K562 (cell line): ENCODE data around the gene AGPAT3. TPM values are rescaled to one million over a fixed set of nuclear protein-coding genes. Genes with fewer than 3 reads are reported as not detected.

Experiments used
- AFF4 ChIP-seq: sonication (generic); formaldehyde crosslinking; IDR thresholded peaks from 2 replicates; pipeline ENCODE4 v1.8.0; 2023; ENCODE audit warnings: mild to moderate bottlenecking, missing genetic modification reagents
- ARID1B ChIP-seq: fragments of 450-650 bp; IDR thresholded peaks from 2 replicates; pipeline ENCODE4 v1.6.1; 2016; ENCODE audit warnings: antibody characterized with exemption, mild to moderate bottlenecking, inconsistent platforms
- ARID2 ChIP-seq: fragments of 450-650 bp; IDR thresholded peaks from 2 replicates; pipeline ENCODE4 v1.6.1; 2017; ENCODE audit warnings: antibody characterized with exemption, mild to moderate bottlenecking
- CBX3 ChIP-seq, 2 experiments: IDR thresholded peaks; 1 replicate in 1 of 2; 2 replicates in 1 of 2; pipeline ENCODE4 v1.6.1; 2012; ENCODE audit warnings: inconsistent platforms in 2 of 2, low read length in 2 of 2, borderline replicate concordance in 1 of 2, control low read depth in 1 of 2
- CXXC5 ChIP-seq: fragments of 250-450 bp; sonication (Bioruptor Pico); IDR thresholded peaks from 2 replicates; pipeline ENCODE4 v1.8.0; 2022; ENCODE audit warnings: inconsistent platforms, mild to moderate bottlenecking, moderate library complexity
- E2F4 ChIP-seq: sonication (generic); formaldehyde crosslinking; IDR thresholded peaks from 2 replicates; pipeline ENCODE4 v1.8.0; 2022; ENCODE audit warnings: mild to moderate bottlenecking, low read depth, missing genetic modification reagents
- GTF2A2 ChIP-seq: IDR thresholded peaks from 2 replicates; pipeline ENCODE4 v1.6.1; 2016; ENCODE audit warnings: mild to moderate bottlenecking, missing genetic modification characterization, missing compliant biosample characterization
- ILF3 ChIP-seq: fragments of 450-650 bp; IDR thresholded peaks from 2 replicates; pipeline ENCODE4 v1.6.1; 2018; ENCODE audit warnings: antibody characterized with exemption, mild to moderate bottlenecking, moderate library complexity, borderline replicate concordance
- MCM5 ChIP-seq: fragments of 450-650 bp; IDR thresholded peaks from 2 replicates; pipeline ENCODE4 v1.6.1; 2016; ENCODE audit warnings: low read depth
- MYBL2 ChIP-seq, 2 experiments: fragments of 450-650 bp in 1 of 2; sonication (generic) in 1 of 2; formaldehyde crosslinking in 1 of 2; IDR thresholded peaks; 2 replicates each; pipeline versions ENCODE4 v1.6.1 to v1.8.1; 2017 to 2022; ENCODE audit warnings: borderline replicate concordance in 1 of 2, inconsistent platforms in 1 of 2, low read depth in 1 of 2, mild to moderate bottlenecking in 1 of 2, missing genetic modification reagents in 1 of 2, moderate library complexity in 1 of 2
- OTX1 ChIP-seq: fragments of 450-650 bp; formaldehyde crosslinking; IDR thresholded peaks from 2 replicates; pipeline ENCODE4 v1.4.0; 2022; ENCODE audit warnings: mild to moderate bottlenecking
- PRMT5 ChIP-seq: sonication (generic); formaldehyde crosslinking; IDR thresholded peaks from 2 replicates; pipeline ENCODE4 v1.5.0; 2020; ENCODE audit warnings: missing genetic modification reagents
- RERE ChIP-seq: sonication (generic); formaldehyde crosslinking; IDR thresholded peaks from 2 replicates; pipeline ENCODE4 v1.8.0; 2023; ENCODE audit warnings: missing genetic modification reagents, mild to moderate bottlenecking, borderline replicate concordance
- STAT5B ChIP-seq: fragments of 250-450 bp; sonication (Bioruptor Pico); IDR thresholded peaks from 2 replicates; pipeline ENCODE4 v1.8.0; 2021; ENCODE audit warnings: mild to moderate bottlenecking, inconsistent platforms
- U2AF2 ChIP-seq: fragments of 200-400 bp; formaldehyde crosslinking; optimal IDR thresholded peaks from 2 replicates; pipeline ENCODE3; 2017; ENCODE audit warnings: low read depth, mild to moderate bottlenecking, low read length
- ZNF197 ChIP-seq: fragments of 200-800 bp; sonication (Bioruptor generic); IDR thresholded peaks from 2 replicates; pipeline ENCODE4 v1.6.1; 2016; ENCODE audit warnings: low read depth, missing genetic modification characterization, missing compliant biosample characterization
- ZNF224 ChIP-seq: sonication (generic); formaldehyde crosslinking; IDR thresholded peaks from 2 replicates; pipeline ENCODE4 v1.8.0; 2022; ENCODE audit warnings: mild to moderate bottlenecking, missing genetic modification reagents
- polyA plus RNA-seq, 8 experiments: library from polyadenylated mRNA; depleted of rRNA in 4 of 8; stranded (reverse) in 5 of 8; unstranded in 3 of 8; fragments of >200 nt; fragmentation: Nextera tagmentation in 2 of 8; fragmentation: Illumina TruSeq in 1 of 8; extraction: Ambion mirVana in 2 of 8; extraction: Trizol in 1 of 8; gene quantifications; 2 replicates each; pipeline versions ENCODE4 v1.2.1 to v1.2.3, GENCODE V29; 2011 to 2014; ENCODE audit warnings: inconsistent platforms in 1 of 8, missing spikeins in 1 of 8
- total RNA-seq, 7 experiments: library from RNA; depleted of rRNA in 6 of 7; stranded (reverse); fragments of >200 nt in 6 of 7; fragmentation: Illumina TruSeq in 2 of 7; extraction: Trizol in 2 of 7; gene quantifications; 2 replicates each; pipeline versions ENCODE4 v1.2.1 to v1.2.3, GENCODE V29; 2011 to 2021; ENCODE audit warnings: low replicate concordance in 1 of 7

AGPAT3 gene
- total and polyA plus RNA-seq, 9 of the 15 experiments (the other 6 are each of a cell fraction or from before 2014, with no cell fraction given): 1.5 to 88.4 (median 35.7) TPM

GRCh38 chr21:43937051-43937832 is 72.2 kb downstream of the AGPAT3 start (continued):
- no peak for TF ChIP-seq E2F4 (CRISPR knock-in tag)
- TF ChIP-seq PRMT5 (CRISPR knock-in tag): no peak
- TF ChIP-seq MCM5: no peak
- no peak for TF ChIP-seq AFF4 (CRISPR knock-in tag)
- TF ChIP-seq U2AF2: no peak
- TF ChIP-seq GTF2A2 (tag): no peak
- TF ChIP-seq ARID2: no peak
- no peak for TF ChIP-seq ZNF197 (CRISPR knock-in tag)
- TF ChIP-seq ILF3: no peak
- TF ChIP-seq ZNF224 (CRISPR knock-in tag): no peak
- TF ChIP-seq RERE (CRISPR knock-in tag): no peak
- TF ChIP-seq OTX1 (CRISPR knock-in tag): no peak
- 0 out of 2 replicates have a peak, but pooled peaks have one; percentile 35 for TF ChIP-seq CXXC5 (CRISPR knock-in tag)
- no peak for TF ChIP-seq MYBL2 (IDR thresholded peaks at IDR 0.05; ENCODE audit: low read depth)
- no peak for TF ChIP-seq MYBL2 (CRISPR knock-in tag; IDR thresholded peaks at IDR 0.05; ENCODE audit: borderline replicate concordance)
- peak in 1 of 2 experiments; percentile 63; a peak in 1 of 3 replicates for TF ChIP-seq CBX3 (IDR thresholded peaks at IDR 0.05; ENCODE audit: borderline replicate concordance in 1 of 2, low read length in 2 of 2)
- TF ChIP-seq STAT5B (CRISPR knock-in tag): no peak
- peak; percentile 51; the same call in 1 of the 2 replicates for TF ChIP-seq ARID1B
